ENCODE measurements around the gene STIM2.

Gene STIM2

GRCh38 chr4:26837993-26838842 lies 22.4 kb upstream of the STIM2 start:
- DNase-seq (ENCODE audit: low spot score) = peak; percentile 5

GRCh38 chr4:26839016-26839415 lies 21.6 kb upstream of the STIM2 start:
- no peak for DNase-seq (ENCODE audit: low spot score)

- peak; percentile 1 for DNase-seq (ENCODE audit: low spot score)
These were observed 21.1 kb upstream of the STIM2 start for GRCh38 chr4:26839534-26839951.

GRCh38 chr4:26840786-26841185 lies 19.9 kb upstream of the STIM2 start:
- DNase-seq (ENCODE audit: low spot score) = no peak

- DNase-seq (ENCODE audit: low spot score) = no peak
These were observed 17.7 kb upstream of the STIM2 start for GRCh38 chr4:26842911-26843310.

- DNase-seq (ENCODE audit: low spot score) = no peak
These were observed 10.1 kb upstream of the STIM2 start for GRCh38 chr4:26850528-26850927.

- no peak for DNase-seq (ENCODE audit: low spot score)
These were observed 9.5 kb upstream of the STIM2 start for GRCh38 chr4:26851129-26851528.

- DNase-seq (ENCODE audit: low spot score) = no peak
These were observed 5.9 kb upstream of the STIM2 start for GRCh38 chr4:26854701-26855100.

- peak; percentile 2 for DNase-seq (ENCODE audit: low spot score)
These were observed 3.7 kb upstream of the STIM2 start for GRCh38 chr4:26856906-26857277.

- peak; percentile 92 for DNase-seq (ENCODE audit: low spot score)
These were observed 3.2 kb upstream of the STIM2 start for GRCh38 chr4:26857278-26858034.

GRCh38 chr4:26858035-26858918 lies 2.4 kb upstream of the STIM2 start:
- peak; percentile 3 for DNase-seq (ENCODE audit: low spot score)

- no peak for DNase-seq (ENCODE audit: low spot score)
These were observed 1.7 kb upstream of the STIM2 start for GRCh38 chr4:26858947-26859401.

GRCh38 chr4:26859762-26860156 lies 882 bp upstream of the STIM2 start:
- DNase-seq (ENCODE audit: low spot score) = no peak

- DNase-seq (ENCODE audit: low spot score) = peak; percentile 60
These were observed 337 bp downstream of the STIM2 start for GRCh38 chr4:26860922-26861433.

- peak; percentile 73 for DNase-seq (ENCODE audit: low spot score)
These were observed 969 bp downstream of the STIM2 start for GRCh38 chr4:26861434-26862186.

GRCh38 chr4:26862381-26862915 lies 1.8 kb downstream of the STIM2 start:
- no peak for DNase-seq (ENCODE audit: low spot score)

GRCh38 chr4:26863512-26863911 lies 2.9 kb downstream of the STIM2 start:
- DNase-seq (ENCODE audit: low spot score) = no peak

- no peak for DNase-seq (ENCODE audit: low spot score)
These were observed 4.3 kb downstream of the STIM2 start for GRCh38 chr4:26864899-26865298.

- no peak for DNase-seq (ENCODE audit: low spot score)
These were observed 5.6 kb downstream of the STIM2 start for GRCh38 chr4:26866203-26866602.

- no peak for DNase-seq (ENCODE audit: low spot score)
These were observed 6.1 kb downstream of the STIM2 start for GRCh38 chr4:26866781-26867180.
